ENCODE data around the gene SPEG.

Gene SPEG

GRCh38 chr2:219531639-219532377 lies 97.2 kb downstream of the SPEG start:
- TF ChIP-seq CTCF (conservative IDR thresholded peaks at IDR 0.05) = no peak

GRCh38 chr2:219532378-219532649 lies 97.7 kb downstream of the SPEG start:
- H3K27ac ChIP-seq = no peak overlapping the region
- no peak for TF ChIP-seq CTCF (conservative IDR thresholded peaks at IDR 0.05)

More at GRCh38 chr2:219531639-219532377, 97.2 kb downstream of the SPEG start:
- no peak overlapping the region for H3K27ac ChIP-seq

- no peak for TF ChIP-seq CTCF (conservative IDR thresholded peaks at IDR 0.05)
- no peak overlapping the region for H3K27ac ChIP-seq
Measured at GRCh38 chr2:219533930-219534661, 99.5 kb downstream of the SPEG start.

- no peak for TF ChIP-seq CTCF (conservative IDR thresholded peaks at IDR 0.05)
- no peak overlapping the region for H3K27ac ChIP-seq
Measured at GRCh38 chr2:219536425-219536824, 101.8 kb downstream of the SPEG start.

- TF ChIP-seq CTCF (conservative IDR thresholded peaks at IDR 0.05) = no peak
- no peak overlapping the region for H3K27ac ChIP-seq
Measured at GRCh38 chr2:219536967-219537366, 102.3 kb downstream of the SPEG start.

- no peak overlapping the region for H3K27ac ChIP-seq
- no peak for TF ChIP-seq CTCF (conservative IDR thresholded peaks at IDR 0.05)
Measured at GRCh38 chr2:219537657-219538488, 103.2 kb downstream of the SPEG start.

GRCh38 chr2:219538504-219538951 lies 103.9 kb downstream of the SPEG start:
- no peak for TF ChIP-seq CTCF (conservative IDR thresholded peaks at IDR 0.05)
- no peak overlapping the region for H3K27ac ChIP-seq

Data from VCaP (cell line).